Stromal cell of bone marrow (primary cell): ENCODE data around the gene ATF6B.
A peak's percentile ranks its signal among the peaks of the same experiment; 100 is the strongest.
"Not testable (repeated sequence)": the region's sequence is repeated elsewhere in the genome, so short reads cannot be mapped to it uniquely, and the experiment has no call there.

Experiments
- DNase-seq: peaks from one replicate; pipeline ENCODE4 v3.0.0-alpha.2; 2012; ENCODE audit warnings: low read depth

Gene ATF6B

DNA sequence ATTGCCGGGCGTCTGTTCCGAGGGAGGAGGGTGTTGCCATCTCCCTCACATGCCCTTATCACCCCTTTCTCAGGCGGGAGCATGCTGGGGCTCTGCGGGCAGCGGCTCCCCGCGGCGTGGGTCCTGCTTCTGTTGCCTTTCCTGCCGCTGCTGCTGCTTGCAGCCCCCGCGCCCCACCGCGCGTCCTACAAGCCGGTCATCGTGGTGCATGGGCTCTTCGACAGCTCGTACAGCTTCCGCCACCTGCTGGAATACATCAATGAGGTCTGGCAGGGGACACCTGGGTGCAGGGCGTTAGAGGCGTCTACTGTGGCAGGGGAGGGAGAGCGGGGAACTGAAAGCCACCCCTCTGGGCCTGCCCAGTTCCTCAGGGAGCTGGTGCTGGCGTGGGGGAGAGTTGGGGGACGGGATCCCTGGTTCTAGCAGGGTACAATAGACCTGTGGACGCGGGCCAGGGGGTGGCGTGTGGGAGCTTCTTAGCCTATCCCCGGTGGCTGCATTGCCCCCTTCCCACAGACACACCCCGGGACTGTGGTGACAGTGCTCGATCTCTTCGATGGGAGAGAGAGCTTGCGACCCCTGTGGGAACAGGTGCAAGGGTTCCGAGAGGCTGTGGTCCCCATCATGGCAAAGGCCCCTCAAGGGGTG, 26.6 kb upstream of the ATF6B start:
- no peak for DNase-seq

DNA sequence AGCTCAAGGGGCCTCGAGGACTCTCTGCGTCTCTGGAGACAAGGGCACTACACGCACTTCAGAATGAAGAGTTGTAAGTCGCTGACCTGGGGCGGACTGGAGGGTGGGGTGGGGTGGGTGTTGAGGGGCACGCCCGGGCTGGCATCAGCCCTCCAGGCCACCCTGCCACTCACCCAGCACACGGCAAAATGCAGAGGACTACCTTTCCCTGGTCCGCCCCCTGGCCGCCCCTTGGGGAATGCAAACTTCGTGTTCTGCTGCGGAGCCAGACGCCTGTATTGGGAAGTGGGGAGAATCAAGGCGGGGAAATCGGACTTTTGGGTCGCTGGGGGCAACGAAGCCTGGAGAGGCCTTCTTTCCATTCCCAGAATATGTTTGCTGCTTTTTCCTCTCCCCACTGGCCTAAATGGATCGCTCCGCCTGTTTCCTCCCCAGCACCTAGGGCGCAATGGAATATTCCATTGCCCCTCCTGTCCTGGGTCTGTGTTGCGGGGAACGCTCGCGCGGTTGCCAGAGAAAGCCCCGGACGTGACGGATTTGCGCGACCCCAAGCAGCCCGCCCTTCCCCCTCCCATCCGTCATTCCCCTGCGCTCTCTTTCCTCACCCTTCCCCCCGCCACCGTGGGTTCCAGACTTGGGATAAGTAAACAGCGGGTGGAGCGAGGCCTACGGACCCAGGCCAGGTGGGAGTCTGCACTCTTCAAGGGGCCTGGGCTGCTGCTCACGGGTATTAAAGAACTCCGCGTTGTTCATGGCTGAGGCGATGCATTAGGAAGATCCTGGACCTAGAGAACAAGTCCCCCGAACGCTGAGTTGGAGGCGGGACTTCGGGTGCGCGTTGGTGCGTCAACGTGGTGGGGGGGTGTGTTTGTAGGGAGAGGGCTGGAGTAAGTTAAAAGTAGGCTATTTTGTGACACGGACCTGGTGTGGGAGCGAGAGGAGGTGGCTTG, 25.8 kb upstream of the ATF6B start, which contains the start of gene PPT2:
Gene PPT2, plus strand, starts transcription at position 578 of the 950 bp plus-strand sequence. CDS start 454 bp downstream, outside the sequence.
- peak; percentile 84 for DNase-seq

GRCh38 chr6:32152769-32153563, 24.9 kb upstream of the ATF6B start:
- no peak for DNase-seq

- DNase-seq = no peak
Measured at GRCh38 chr6:32151863-32152768, 24.1 kb upstream of the ATF6B start, which contains the start of gene PRRT1. TSS of gene PRRT1 (minus strand) at chr6:32151939. CDS start at chr6:32151827, 112 bp downstream.

- DNase-seq = no peak
Measured at GRCh38 chr6:32151181-32151862, 23.3 kb upstream of the ATF6B start.

- no peak for DNase-seq
Measured at GRCh38 chr6:32149932-32150870, 22.2 kb upstream of the ATF6B start.

DNA sequence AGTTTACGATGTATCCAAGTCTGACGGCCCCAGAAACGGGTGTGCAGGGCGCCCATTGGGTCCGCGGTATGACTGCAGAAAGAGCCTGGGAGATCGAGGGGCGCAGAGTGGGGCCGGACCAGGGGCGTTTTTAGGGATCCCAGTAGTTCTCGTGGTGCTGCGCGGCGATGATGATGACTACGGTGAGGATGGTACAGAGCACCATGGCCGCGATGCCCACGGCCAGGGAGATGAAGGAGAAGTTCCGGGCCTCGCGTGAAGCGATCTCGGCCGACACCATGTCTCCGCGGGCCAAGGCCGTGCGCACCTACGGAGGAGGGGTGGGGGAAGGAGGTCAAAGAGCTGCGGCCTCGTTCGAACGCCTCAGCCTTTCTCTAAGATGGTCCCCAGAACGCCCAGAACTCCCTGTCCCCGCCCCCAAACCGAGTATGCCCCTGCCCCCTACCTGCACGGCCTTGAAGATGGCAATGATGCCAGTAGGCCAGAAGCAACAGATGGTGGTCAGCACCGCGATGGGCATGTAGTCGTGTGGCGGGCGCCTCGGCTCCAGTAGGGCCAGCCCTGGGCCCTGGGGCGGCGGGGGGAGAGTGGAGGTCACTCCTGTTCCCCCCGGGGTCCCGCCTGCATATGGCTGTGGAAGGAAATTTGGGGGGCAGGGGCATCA, 21.2 kb upstream of the ATF6B start:
- DNase-seq = no peak

DNA sequence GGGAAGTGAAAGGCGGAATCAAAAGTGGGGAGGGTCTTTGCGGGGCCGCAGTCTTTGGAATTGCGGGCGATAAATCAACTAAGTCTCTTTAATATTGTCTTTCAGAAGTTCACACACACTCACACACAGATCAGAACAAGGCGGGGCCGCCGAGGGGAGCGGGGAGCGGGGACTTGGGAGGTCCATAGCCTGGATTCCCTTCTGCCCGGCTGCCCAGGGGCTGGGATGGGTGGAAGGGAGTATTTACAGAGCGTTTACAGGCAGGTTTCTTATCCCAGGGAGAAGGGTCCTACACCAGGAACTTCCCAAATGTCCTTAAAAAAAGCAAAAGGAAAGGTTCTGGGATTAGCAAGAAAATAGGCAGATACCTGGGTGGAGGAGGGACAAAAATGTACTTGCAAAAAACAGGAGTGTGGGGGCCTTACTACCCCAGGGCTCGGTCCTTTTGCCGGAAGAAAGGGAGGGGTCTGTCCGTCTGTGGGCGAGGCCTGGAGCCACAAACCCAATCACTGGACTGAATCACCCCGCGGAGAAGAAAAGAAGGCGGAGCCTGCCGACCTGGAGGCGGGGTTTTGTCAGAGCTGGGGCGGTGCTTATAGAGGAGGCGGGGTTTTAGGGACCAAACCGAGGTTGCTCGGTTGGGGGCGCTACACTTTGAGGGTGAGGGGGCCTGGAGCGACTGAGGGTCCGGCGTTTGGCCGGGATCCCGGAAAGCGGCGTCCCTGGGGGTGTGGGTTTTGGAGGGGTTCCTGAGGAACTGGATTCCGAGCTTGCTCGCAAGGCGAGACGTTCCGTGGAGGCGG, 20.4 kb upstream of the ATF6B start:
- DNase-seq = no peak

DNA sequence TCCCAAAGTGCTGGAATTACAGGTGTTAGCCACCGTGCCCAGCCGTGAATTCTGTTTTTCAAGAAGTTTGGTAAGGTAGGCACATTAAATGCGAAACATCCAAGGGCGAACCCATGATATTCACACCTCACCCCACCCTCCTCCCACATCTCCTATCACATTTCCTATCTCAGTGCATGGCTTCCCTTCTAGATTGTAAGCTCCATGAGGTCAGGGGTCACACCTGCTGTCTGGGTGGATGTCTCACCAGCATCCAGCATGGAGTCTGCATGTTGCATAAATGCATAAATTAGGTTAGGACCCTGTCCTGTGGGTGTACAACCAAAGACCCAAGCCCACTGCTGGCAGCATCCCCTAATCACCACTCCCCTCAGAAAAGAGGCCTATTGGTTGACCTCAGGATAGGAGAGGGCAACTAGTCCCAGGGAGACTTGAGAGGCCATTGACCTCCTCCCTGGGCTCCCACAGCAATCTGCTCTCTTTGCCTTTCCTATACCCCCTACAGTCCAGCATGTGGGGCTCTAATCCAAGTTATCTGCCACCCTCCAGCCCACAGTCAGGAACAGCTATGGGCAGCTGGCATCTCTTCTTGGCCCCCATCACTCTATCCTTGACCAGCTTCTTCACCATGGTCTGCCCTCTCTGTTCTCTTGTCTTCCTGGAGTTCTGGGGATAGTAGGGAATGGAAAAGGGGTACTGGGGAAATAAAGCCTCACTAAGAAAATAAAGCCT, 19.5 kb upstream of the ATF6B start:
- no peak for DNase-seq

DNA sequence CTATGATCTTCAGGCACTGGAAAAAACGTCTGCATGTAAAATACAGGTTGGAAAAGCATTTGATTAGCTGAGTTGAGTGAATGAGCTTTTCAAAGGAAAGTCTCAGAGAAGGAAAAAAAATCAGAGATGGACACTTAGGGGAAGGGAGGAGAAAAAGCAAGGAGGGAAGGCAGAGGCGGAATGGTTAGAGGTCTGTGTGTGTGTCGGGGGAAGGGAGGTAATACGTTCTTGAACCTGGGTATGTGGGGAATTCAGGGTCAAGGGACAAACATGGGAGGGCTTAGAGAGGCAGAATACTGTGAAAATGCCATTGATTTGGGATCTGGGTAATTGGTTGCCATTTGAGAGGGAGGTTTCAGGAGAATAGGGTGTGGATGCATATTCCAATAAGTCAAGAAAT, 18.6 kb upstream of the ATF6B start:
- DNase-seq = no peak

DNA sequence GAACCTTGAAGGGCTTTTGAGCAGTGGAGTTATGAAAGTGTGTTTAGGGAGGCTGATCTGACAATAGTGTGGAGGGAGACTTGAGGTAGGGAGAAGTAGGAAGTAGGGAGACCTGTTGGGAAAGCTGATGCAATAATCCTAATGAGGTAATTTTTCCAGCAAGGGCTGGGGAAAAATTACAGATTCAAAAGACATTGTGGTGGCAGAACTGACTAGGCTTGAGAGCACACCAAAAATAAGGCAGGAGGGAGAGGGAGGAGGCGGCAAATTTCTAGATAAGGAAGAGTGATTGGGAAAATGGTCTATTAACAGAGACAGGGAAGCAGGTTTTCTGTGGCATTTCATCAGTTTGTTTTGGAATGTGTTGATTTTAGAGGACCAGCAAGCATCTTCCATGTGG, 18.2 kb upstream of the ATF6B start:
- no peak for DNase-seq

DNA sequence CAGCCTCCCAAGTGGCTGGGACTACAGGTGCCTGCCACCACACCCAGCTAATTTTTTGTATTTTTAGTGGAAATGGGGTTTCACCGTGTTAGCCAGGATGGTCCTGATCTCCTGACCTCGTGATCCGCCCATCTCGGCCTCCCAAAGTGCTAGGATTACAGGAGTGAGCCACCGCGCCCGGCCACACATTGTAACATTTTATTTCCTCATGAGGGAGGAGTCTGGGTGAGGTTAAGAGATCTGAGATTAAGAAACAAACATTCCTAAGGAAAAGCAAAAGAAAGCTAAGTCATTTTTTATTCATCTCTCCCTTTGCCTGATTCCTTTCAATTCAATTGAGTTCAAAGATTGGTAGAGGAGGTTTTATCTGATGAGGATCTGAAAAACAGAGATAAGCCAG, 16.2 kb upstream of the ATF6B start:
- not testable (repeated sequence) for DNase-seq

DNA sequence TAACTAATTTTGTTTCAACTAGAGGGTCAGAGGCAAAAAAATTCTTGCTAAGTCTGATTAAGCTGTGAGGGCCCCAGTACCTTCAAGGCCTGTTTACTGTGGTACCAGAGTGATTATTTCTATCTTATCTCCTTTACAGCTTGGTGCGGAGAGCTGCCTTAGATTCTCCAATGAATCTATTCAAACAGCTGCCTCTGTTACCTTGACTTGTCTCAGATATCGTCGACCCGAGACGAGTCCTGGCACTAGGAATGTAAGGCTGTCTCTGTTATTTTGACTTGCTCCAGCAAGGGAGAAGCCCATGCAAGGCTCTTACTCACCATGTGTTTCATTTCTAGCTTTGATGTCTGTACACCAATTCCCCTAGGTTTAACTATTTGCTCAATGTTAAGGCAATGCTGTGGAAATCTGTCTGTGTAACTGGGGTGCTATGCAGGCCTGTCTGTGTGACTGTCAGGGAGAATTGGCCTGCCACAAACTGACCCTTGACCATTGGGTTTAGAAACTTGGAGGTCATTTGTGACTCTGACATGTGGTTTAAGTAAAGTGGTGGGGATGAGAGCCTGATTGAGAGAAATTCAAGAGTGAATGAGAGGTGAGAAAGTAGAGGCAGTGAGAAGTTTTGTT, 12.5 kb upstream of the ATF6B start:
- no peak for DNase-seq

DNA sequence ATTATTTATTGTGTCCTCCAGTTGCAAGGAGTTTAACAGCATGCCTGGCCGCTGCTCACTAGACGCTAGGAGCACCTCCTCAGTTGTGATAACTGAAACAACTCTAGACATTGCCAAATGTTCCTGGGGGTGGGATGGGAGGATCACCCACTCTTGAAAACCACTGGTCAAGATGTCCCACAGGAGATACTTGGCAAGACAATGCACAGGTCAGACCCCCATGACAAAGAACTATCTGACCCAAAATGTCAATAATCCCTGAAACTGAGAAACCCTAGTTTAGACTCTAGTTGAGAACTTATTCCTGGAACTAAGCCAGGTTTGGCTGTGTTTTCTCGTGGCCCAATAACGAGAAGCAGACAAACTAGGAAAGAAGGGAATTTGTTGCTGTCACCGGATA, 11.5 kb upstream of the ATF6B start:
- no peak for DNase-seq

DNA sequence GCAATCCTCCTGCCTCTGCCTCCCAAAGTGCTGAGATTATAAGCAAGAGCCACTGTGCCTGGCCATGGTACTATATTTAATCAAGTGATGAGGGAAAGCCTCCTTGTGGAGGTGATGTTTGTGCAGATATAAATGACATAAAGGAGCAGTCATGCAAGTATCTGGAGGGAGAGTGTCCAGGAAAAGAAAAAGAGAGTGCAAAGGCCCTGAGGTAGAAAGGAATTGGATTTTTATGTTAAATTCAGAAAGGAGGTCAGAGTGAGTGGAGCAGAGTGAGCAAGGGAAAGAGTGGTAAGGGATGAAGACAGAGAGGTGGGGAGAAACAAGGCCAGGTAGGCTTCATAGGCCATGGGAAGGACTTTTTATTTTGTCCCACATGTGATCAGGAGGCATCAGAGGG, 9.4 kb upstream of the ATF6B start:
- DNase-seq = no peak

DNA sequence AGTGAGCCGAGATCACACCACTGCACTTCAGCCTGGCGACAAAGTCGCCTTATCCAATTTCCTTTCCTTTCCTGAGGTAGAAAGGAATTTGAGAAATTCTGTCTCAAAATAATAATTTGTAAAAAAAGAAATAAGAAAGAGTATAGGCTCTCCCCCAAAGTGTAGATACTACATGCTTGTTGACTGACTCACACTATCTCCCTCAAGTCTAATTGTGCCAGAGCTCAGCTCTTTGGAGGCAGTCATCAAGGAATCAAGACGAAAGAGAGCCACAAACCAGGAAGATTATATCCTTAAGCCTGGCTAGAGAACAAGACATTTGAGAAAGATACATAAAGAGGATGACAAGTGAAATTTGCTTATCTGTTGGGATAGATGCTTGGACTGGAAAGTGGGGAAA, 5.7 kb upstream of the ATF6B start:
- no peak for DNase-seq

DNA sequence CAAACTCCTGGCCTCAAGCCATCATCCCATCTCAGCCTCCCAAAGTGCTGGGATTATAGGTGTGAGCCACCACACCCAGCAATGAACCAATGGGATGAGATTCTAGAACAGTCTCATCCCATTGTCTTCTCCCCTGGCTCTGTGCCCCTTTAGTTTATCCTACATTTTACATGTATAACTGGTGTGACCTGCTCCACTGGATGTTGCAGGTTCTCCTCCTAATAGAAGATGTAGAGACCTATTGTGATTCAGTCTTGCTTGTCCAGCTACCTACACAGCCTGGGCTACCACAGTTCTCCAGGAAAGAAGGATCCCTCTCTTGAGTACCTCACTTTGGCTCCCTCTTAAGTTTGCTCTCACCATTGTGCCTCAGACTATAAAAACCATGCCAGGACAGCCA, 4.1 kb upstream of the ATF6B start:
- no peak for DNase-seq
